ENCODE data around the gene TCF25. TPM values are rescaled to one million over a fixed set of nuclear protein-coding genes. Genes with fewer than 3 reads are reported as not detected.
"Not testable (repeated sequence)": the region's sequence is repeated elsewhere in the genome, so short reads cannot be mapped to it uniquely, and the experiment has no call there.

Gene TCF25
- total RNA-seq, 1 donor from 2014 or later = 323 TPM

GRCh38 chr16:89934611-89935553 is 61.5 kb downstream of the TCF25 start:
- DNase-seq (ENCODE audit: low spot score in 2 of 2, unreplicated experiment in 2 of 2) = no peak
- Mint-ChIP-seq H3K27ac (no peak overlapping the region), H3K36me3 (peaks cover 2% of the 10 kb centered on the region), H3K9me3 (no peaks in the 10 kb centered on the region), H3K4me1 (no peaks in the 10 kb centered on the region), H3K27me3 (ENCODE audit: low read depth) (no peaks in the 10 kb centered on the region), H3K4me3 (no peak overlapping the region)
- TF ChIP-seq, protein P1, sequence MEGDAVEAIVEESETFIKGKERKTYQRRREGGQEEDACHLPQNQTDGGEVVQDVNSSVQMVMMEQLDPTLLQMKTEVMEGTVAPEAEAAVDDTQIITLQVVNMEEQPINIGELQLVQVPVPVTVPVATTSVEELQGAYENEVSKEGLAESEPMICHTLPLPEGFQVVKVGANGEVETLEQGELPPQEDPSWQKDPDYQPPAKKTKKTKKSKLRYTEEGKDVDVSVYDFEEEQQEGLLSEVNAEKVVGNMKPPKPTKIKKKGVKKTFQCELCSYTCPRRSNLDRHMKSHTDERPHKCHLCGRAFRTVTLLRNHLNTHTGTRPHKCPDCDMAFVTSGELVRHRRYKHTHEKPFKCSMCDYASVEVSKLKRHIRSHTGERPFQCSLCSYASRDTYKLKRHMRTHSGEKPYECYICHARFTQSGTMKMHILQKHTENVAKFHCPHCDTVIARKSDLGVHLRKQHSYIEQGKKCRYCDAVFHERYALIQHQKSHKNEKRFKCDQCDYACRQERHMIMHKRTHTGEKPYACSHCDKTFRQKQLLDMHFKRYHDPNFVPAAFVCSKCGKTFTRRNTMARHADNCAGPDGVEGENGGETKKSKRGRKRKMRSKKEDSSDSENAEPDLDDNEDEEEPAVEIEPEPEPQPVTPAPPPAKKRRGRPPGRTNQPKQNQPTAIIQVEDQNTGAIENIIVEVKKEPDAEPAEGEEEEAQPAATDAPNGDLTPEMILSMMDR (IDR thresholded peaks at IDR 0.05; ENCODE audit: unreplicated experiment) = no peak

DNA sequence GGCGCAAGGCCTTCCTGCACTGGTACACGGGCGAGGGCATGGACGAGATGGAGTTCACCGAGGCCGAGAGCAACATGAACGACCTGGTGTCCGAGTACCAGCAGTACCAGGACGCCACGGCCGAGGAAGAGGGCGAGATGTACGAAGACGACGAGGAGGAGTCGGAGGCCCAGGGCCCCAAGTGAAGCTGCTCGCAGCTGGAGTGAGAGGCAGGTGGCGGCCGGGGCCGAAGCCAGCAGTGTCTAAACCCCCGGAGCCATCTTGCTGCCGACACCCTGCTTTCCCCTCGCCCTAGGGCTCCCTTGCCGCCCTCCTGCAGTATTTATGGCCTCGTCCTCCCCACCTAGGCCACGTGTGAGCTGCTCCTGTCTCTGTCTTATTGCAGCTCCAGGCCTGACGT is 62.2 kb downstream of the TCF25 start:
- not testable (repeated sequence) for H3K9me3 Mint-ChIP-seq; H3K27ac Mint-ChIP-seq; H3K4me3 Mint-ChIP-seq; H3K27me3 Mint-ChIP-seq (ENCODE audit: low read depth); H3K4me1 Mint-ChIP-seq; H3K36me3 Mint-ChIP-seq; DNase-seq (ENCODE audit: low spot score in 2 of 2, unreplicated experiment in 2 of 2)

GRCh38 chr16:89936034-89936433 is 62.6 kb downstream of the TCF25 start:
- Mint-ChIP-seq H3K27me3 (ENCODE audit: low read depth) (no peaks in the 10 kb centered on the region), H3K4me1 (no peaks in the 10 kb centered on the region), H3K36me3 (peaks cover 2% of the 10 kb centered on the region), H3K9me3 (no peaks in the 10 kb centered on the region), H3K4me3 (no peak overlapping the region), H3K27ac (no peak overlapping the region)
- TF ChIP-seq, protein P1 (IDR thresholded peaks at IDR 0.05; ENCODE audit: unreplicated experiment) = no peak
- DNase-seq (ENCODE audit: low spot score in 2 of 2, unreplicated experiment in 2 of 2) = no peak

GRCh38 chr16:89936508-89936907 is 63.1 kb downstream of the TCF25 start:
- Mint-ChIP-seq H3K4me3 (no peak overlapping the region), H3K4me1 (no peaks in the 10 kb centered on the region), H3K27me3 (ENCODE audit: low read depth) (no peaks in the 10 kb centered on the region), H3K27ac (no peak overlapping the region), H3K9me3 (no peaks in the 10 kb centered on the region), H3K36me3 (peaks cover 2% of the 10 kb centered on the region)
- TF ChIP-seq, protein P1 (IDR thresholded peaks at IDR 0.05; ENCODE audit: unreplicated experiment) = no peak
- no peak for DNase-seq (ENCODE audit: low spot score in 2 of 2, unreplicated experiment in 2 of 2)

GRCh38 chr16:89936981-89937380 is 63.6 kb downstream of the TCF25 start:
- H3K27ac Mint-ChIP-seq = no peak overlapping the region
- TF ChIP-seq, protein P1 (IDR thresholded peaks at IDR 0.05; ENCODE audit: unreplicated experiment) = no peak
- H3K27me3 Mint-ChIP-seq (ENCODE audit: low read depth) = no peaks in the 10 kb centered on the region
- H3K4me3 Mint-ChIP-seq = no peak overlapping the region
- peaks cover 2% of the 10 kb centered on the region for H3K36me3 Mint-ChIP-seq
- H3K9me3 Mint-ChIP-seq = no peaks in the 10 kb centered on the region
- DNase-seq (ENCODE audit: low spot score in 2 of 2, unreplicated experiment in 2 of 2) = no peak
- no peaks in the 10 kb centered on the region for H3K4me1 Mint-ChIP-seq

- H3K4me1 Mint-ChIP-seq = no peaks in the 10 kb centered on the region
- DNase-seq (ENCODE audit: low spot score in 2 of 2, unreplicated experiment in 2 of 2) = no peak
- H3K27me3 Mint-ChIP-seq (ENCODE audit: low read depth) = no peaks in the 10 kb centered on the region
- TF ChIP-seq, protein P1 (IDR thresholded peaks at IDR 0.05; ENCODE audit: unreplicated experiment) = no peak
- no peak overlapping the region for H3K27ac Mint-ChIP-seq
- peaks cover 2% of the 10 kb centered on the region for H3K36me3 Mint-ChIP-seq
- no peaks in the 10 kb centered on the region for H3K9me3 Mint-ChIP-seq
- H3K4me3 Mint-ChIP-seq = no peak overlapping the region
Observed at GRCh38 chr16:89938175-89938885, 64.9 kb downstream of the TCF25 start.

All from mesothelial cell of epicardium (in vitro differentiated cells).